Breast epithelium (tissue), 4 donors: ENCODE measurements around the gene FHIT. TPM values are rescaled to one million over a fixed set of nuclear protein-coding genes. Genes with fewer than 3 reads are reported as not detected.

ENCODE experiments used
- DNase-seq, 2 donors: peaks; one replicate each; pipeline ENCODE4 v3.0.0-alpha.2; 2019; ENCODE audit warnings: low spot score in 2 of 2
- H3K27ac ChIP-seq, 2 donors: fragments of 200-600 bp; sonication (generic) in 1 of 2; one replicate each; pipeline ENCODE4 v1.5.1; 2016 to 2019; ENCODE audit warnings: mild to moderate bottlenecking in 1 of 2
- H3K27me3 ChIP-seq, 2 donors: fragments of 200-600 bp; sonication (generic) in 1 of 2; one replicate each; pipeline versions ENCODE4 v1.5.1 to v1.6.0; 2017 to 2019; ENCODE audit warnings: control low read depth in 1 of 2, mild to moderate bottlenecking in 1 of 2
- H3K36me3 ChIP-seq: fragments of 200-600 bp; one replicate; pipeline ENCODE4 v1.5.1; 2019
- H3K4me1 ChIP-seq, 2 donors: fragments of 200-600 bp; sonication (generic); one replicate each; pipeline ENCODE4 v1.5.1; 2016 to 2019; ENCODE audit warnings: control low read depth in 1 of 2
- H3K4me3 ChIP-seq, 3 donors: fragments of 200-600 bp; sonication (generic); 1 replicate in 2 of 3; 2 replicates in 1 of 3; pipeline ENCODE4 v1.5.1; 2016 to 2019; ENCODE audit warnings: mild to moderate bottlenecking in 3 of 3, moderate library complexity in 2 of 3
- H3K9me3 ChIP-seq, 2 donors: fragments of 200-600 bp; sonication (generic) in 1 of 2; one replicate each; pipeline ENCODE4 v1.5.1; 2016 to 2019; ENCODE audit warnings: control low read depth in 1 of 2
- POLR2A ChIP-seq: fragments of 450-650 bp; IDR thresholded peaks from one replicate; pipeline ENCODE4 v1.6.1; 2016; ENCODE audit warnings: antibody characterized with exemption, mild to moderate bottlenecking, moderate library complexity
- POLR2AphosphoS5 ChIP-seq, 3 donors: sonication (generic); formaldehyde crosslinking; IDR thresholded peaks; one replicate each; pipeline ENCODE4 v1.6.1; 2017; ENCODE audit warnings: antibody characterized with exemption in 3 of 3
- intact Hi-C: fragments of 100-400 bp; cut with DNase I; formaldehyde crosslinking; loops from one replicate; pipeline ENCODE4 v1.15.1; 2023; ENCODE audit warnings: low total_unique reads
- total RNA-seq, 3 donors: library from RNA; depleted of rRNA; stranded (reverse); fragments of >200 nt; gene quantifications; one replicate each; pipeline ENCODE4 v1.1.0, GENCODE V29; 2016
- TF ChIP-seq, protein P1 (sequence below), 3 donors: fragments of 450-650 bp; IDR thresholded peaks; one replicate each; pipeline ENCODE4 v1.5.1; 2016 to 2017; ENCODE audit warnings: antibody characterized with exemption in 3 of 3, mild to moderate bottlenecking in 3 of 3, moderate library complexity in 3 of 3

FHIT gene
- total RNA-seq, 3 donors from 2014 or later: 9.0 to 19.2 (median 17.7) TPM

DNA sequence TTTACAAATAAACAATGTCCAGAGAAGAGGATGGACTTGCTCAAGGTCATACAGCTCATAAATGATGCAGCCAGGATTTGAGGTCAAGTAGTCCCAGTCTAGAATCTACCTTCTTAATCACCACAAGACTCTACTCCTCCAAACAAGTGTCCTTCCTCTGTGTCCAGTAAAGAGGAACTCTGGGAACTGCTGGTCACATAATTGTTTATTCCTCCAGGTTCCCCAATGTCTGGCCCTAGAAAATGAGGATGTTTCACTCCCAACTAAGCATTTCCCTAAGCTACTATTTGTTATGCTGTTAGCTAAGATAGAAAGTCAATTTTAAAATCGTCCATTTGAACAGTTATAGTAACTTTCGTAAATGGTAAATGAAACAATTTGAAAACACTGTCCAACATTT is 192.4 kb downstream of the FHIT start:
- H3K4me1 ChIP-seq: no peaks in the 10 kb centered on the region
- DNase-seq: no peak
- TF ChIP-seq, protein P1, sequence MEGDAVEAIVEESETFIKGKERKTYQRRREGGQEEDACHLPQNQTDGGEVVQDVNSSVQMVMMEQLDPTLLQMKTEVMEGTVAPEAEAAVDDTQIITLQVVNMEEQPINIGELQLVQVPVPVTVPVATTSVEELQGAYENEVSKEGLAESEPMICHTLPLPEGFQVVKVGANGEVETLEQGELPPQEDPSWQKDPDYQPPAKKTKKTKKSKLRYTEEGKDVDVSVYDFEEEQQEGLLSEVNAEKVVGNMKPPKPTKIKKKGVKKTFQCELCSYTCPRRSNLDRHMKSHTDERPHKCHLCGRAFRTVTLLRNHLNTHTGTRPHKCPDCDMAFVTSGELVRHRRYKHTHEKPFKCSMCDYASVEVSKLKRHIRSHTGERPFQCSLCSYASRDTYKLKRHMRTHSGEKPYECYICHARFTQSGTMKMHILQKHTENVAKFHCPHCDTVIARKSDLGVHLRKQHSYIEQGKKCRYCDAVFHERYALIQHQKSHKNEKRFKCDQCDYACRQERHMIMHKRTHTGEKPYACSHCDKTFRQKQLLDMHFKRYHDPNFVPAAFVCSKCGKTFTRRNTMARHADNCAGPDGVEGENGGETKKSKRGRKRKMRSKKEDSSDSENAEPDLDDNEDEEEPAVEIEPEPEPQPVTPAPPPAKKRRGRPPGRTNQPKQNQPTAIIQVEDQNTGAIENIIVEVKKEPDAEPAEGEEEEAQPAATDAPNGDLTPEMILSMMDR (IDR thresholded peaks at IDR 0.05): no peak
- TF ChIP-seq POLR2AphosphoS5 (IDR thresholded peaks at IDR 0.05): no peak
- intact Hi-C loops: no loop called here
- no peaks in the 10 kb centered on the region for H3K27me3 ChIP-seq
- H3K4me3 ChIP-seq: no peak overlapping the region
- no peak overlapping the region for H3K27ac ChIP-seq
- H3K36me3 ChIP-seq: no peaks in the 10 kb centered on the region
- no peaks in the 10 kb centered on the region for H3K9me3 ChIP-seq

DNA sequence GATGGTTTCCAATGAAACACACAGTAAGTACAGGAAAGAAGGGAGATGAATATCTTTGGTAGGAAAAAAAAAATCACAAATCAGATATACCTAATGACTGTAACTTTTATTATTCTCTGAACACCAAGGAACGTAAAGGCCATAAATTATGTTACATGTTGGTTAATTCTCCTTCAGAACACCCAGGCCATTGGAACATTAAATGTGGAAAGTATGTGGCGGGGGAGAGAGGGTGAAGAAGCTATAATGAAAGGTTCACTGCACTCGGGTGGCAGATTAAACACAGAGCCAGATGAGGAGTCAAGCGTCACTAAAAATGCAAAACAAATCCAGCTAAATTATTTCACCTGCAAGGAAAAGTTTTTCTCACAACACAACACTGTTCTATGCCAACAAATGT is 193.8 kb downstream of the FHIT start:
- Histone ChIP-seq H3K9me3 (no peaks in the 10 kb centered on the region), H3K4me3 (no peak overlapping the region), H3K27me3 (no peaks in the 10 kb centered on the region), H3K4me1 (no peaks in the 10 kb centered on the region), H3K36me3 (no peaks in the 10 kb centered on the region), H3K27ac (no peak overlapping the region)
- no peak for TF ChIP-seq POLR2A
- TF ChIP-seq POLR2AphosphoS5 (IDR thresholded peaks at IDR 0.05): no peak
- TF ChIP-seq, protein P1 (IDR thresholded peaks at IDR 0.05): no peak
- DNase-seq: no peak
- intact Hi-C loops: no loop called here

DNA sequence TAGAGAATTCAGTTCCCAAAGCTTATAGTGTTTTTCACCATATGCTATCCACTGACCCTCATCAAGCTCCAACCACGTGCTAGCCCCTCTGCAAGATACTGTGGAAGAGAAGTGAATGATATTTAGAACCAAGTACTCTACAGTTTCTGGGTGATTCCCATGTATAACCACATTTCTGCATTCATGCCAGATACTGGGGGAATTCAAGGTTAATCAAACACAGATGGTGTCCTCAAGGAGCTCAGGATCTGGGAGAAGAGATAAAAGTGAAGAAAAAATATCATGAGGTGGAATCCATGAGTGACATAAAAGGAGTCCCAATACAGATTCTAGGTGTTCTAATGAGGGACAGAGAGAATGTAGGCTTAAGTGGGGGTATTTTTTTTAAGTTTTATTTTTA is 195.8 kb downstream of the FHIT start:
- DNase-seq: no peak
- H3K4me1 ChIP-seq: no peaks in the 10 kb centered on the region
- intact Hi-C loops: no loop called here
- TF ChIP-seq POLR2A: no peak
- TF ChIP-seq, protein P1 (IDR thresholded peaks at IDR 0.05): no peak
- no peak overlapping the region for H3K4me3 ChIP-seq
- no peaks in the 10 kb centered on the region for H3K27me3 ChIP-seq
- no peaks in the 10 kb centered on the region for H3K36me3 ChIP-seq
- H3K27ac ChIP-seq: no peak overlapping the region
- no peaks in the 10 kb centered on the region for H3K9me3 ChIP-seq

DNA sequence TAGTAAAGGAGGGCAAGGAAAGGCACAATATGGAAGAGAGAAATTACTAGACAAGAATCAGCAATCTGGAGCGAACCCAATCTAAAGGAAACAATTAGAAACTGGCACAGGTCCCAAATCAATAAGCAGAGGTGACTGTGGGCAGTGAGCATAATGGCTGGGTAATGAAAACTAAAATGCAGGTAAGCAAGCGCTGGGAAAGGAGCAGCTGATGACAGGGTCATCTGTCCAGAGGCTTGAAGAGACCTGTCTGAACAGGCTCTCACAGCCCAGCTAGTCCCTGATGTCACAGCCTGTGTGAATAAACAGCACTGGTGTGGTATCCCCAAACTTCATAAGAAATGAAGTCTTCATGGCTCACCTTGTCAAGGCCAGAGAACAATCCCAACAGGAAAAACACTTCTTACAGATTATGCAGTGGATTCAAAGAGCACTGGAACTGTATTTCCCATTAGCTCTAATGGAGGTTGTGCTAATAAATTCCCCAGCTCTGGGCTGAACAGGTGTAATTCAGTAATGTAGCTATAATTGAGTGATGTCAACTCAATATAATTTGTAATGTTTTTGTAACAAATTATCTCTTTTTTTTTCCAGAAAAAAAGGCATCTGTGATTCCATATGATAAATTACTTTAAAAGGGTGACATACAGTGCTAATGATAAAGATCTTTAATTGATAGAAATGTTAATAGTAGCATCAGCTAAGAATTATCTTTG is 197.3 kb downstream of the FHIT start:
- no peak overlapping the region for H3K4me3 ChIP-seq
- intact Hi-C loops: no loop called here
- TF ChIP-seq POLR2AphosphoS5 (IDR thresholded peaks at IDR 0.05): no peak
- TF ChIP-seq, protein P1 (IDR thresholded peaks at IDR 0.05): no peak
- TF ChIP-seq POLR2A: no peak
- no peaks in the 10 kb centered on the region for H3K36me3 ChIP-seq
- H3K4me1 ChIP-seq: no peaks in the 10 kb centered on the region
- DNase-seq: no peak
- H3K27me3 ChIP-seq: no peaks in the 10 kb centered on the region
- H3K27ac ChIP-seq: no peak overlapping the region
- H3K9me3 ChIP-seq: no peaks in the 10 kb centered on the region

DNA sequence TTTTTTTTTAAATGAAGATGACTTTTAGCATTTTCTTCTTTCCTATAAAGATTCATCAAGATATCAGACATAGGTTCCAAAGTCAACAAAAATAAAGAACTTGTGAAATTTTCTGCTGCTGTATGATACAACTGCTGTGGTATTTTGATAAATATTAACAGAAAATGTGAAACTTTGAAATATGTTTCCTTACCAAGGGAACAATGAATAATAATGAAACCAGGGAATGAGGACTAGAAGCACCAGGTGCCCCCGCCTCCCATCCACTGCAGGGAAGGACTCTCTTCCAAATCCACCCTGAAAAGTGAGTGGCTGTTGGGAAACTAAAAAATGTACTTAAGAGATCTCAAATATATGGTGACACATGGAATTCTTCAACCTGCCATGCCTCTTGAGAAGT is 198.4 kb downstream of the FHIT start:
- H3K36me3 ChIP-seq: no peaks in the 10 kb centered on the region
- no peaks in the 10 kb centered on the region for H3K27me3 ChIP-seq
- intact Hi-C loops: no loop called here
- no peak overlapping the region for H3K4me3 ChIP-seq
- no peaks in the 10 kb centered on the region for H3K9me3 ChIP-seq
- DNase-seq: no peak
- TF ChIP-seq POLR2AphosphoS5 (IDR thresholded peaks at IDR 0.05) (no peak), POLR2A (no peak)
- TF ChIP-seq, protein P1 (IDR thresholded peaks at IDR 0.05): no peak
- H3K4me1 ChIP-seq: no peaks in the 10 kb centered on the region
- no peak overlapping the region for H3K27ac ChIP-seq
